ENCODE data around the gene DEXI.

Gene DEXI

DNA sequence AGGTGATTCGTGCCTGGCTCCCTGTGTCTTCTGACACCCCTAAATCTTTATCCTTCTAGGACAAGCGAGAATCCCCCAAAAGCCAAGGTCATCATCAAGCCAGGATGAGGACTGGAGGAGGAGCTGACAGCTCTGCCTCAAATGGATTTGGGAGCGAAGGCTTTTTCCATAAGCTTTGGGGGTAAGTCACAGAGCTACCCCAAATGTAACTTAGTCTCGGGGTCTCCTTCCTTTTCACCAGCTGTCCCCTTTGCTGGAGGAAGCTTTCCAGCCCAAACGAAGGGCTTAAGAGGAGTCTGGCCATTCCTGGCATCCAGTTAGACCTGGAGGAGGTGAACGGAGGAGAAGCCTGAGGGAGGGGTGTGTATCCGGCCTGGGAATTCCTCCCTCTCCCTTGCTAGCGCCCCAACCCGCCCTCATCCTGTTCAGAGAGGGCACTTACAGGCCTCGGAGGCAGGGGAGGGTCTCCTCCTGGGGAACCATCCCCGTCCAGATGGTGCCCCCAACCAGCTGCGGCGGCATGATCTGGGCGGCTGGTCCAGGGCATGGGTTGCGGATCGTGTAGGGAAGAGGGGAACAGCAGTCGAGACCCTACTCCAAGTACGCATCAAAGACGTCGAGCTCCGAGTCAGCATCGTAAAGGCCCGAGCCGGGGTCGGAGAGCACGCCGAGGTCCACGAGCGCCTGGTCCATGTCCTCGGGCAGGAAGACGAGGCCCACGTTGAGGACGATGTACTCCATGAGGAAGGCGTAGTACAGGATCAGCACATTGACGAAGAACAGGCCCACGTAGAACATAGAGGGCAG, 938 bp downstream of the DEXI start:
- ChIA-PET POLR2A (interaction anchor here (1.1 kb wide), 1 partner anchor 198 kb away, joined by 4 read pairs; the partner anchor contains the start of gene NUBP1), CTCF (interaction anchor here (1.6 kb wide), 1 partner anchor 22 kb away, joined by 5 read pairs; no protein-coding TSS in a partner anchor)
- no peak for TF ChIP-seq CTBP1 (IDR thresholded peaks at IDR 0.05; ENCODE audit: borderline replicate concordance)
- TF ChIP-seq HDGF (IDR thresholded peaks at IDR 0.05; ENCODE audit: borderline replicate concordance), result no peak
- TF ChIP-seq SUZ12 (IDR thresholded peaks at IDR 0.05), result no peak
- TF ChIP-seq LEF1 (IDR thresholded peaks at IDR 0.05; ENCODE audit: borderline replicate concordance), result no peak
- no peak for TF ChIP-seq BHLHE40 (IDR thresholded peaks at IDR 0.05; ENCODE audit: borderline replicate concordance)
- TF ChIP-seq, protein P1, sequence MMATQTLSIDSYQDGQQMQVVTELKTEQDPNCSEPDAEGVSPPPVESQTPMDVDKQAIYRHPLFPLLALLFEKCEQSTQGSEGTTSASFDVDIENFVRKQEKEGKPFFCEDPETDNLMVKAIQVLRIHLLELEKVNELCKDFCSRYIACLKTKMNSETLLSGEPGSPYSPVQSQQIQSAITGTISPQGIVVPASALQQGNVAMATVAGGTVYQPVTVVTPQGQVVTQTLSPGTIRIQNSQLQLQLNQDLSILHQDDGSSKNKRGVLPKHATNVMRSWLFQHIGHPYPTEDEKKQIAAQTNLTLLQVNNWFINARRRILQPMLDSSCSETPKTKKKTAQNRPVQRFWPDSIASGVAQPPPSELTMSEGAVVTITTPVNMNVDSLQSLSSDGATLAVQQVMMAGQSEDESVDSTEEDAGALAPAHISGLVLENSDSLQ (IDR thresholded peaks at IDR 0.05), result no peak
- no peak for TF ChIP-seq ELF4 (IDR thresholded peaks at IDR 0.05)
- peak; percentile 49 for TF ChIP-seq L3MBTL2 (conservative IDR thresholded peaks at IDR 0.05)
- DNase-seq (ENCODE audit: extremely low spot score), result no peak

DNA sequence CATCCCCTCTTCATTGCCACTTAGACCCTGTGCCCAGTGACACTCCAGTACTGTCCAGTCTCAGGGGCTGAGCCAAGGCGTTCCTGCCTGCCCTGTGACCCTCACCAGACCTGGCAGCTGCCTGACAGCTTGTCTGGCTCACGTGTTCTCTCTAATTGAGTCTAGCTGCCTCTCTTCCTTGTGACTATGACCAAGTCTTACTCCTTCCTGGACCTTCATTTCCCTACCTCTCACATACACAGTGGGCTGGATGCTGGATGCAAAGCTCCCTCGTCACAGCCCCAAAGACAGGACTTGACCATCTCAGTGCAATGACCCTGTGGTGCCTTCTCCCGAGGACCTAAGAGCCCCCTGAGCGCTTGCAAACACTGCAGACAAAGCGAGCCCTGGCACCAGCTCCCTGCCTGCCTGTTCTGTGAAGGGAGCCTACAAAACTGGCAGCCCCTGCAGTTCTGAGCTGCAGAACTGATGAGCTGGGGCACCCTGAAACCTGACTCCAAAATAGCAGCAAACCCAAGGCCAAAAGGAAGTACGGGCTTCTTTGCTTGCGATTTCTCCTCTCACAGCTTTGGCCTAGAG, 1.7 kb downstream of the DEXI start:
- CTCF ChIA-PET, result interaction anchor here (1.6 kb wide), 1 partner anchor 22 kb away, joined by 5 read pairs; no protein-coding TSS in a partner anchor
- POLR2A ChIA-PET, result interaction anchor here (1.1 kb wide), 1 partner anchor 197 kb away, joined by 4 read pairs; the partner anchor contains the start of gene NUBP1
- TF ChIP-seq SP1 (IDR thresholded peaks at IDR 0.05) (no peak), L3MBTL2 (conservative IDR thresholded peaks at IDR 0.05) (no peak), LEF1 (IDR thresholded peaks at IDR 0.05; ENCODE audit: borderline replicate concordance) (no peak), BHLHE40 (IDR thresholded peaks at IDR 0.05; ENCODE audit: borderline replicate concordance) (no peak)
- no peak for DNase-seq (ENCODE audit: extremely low spot score)

DNA sequence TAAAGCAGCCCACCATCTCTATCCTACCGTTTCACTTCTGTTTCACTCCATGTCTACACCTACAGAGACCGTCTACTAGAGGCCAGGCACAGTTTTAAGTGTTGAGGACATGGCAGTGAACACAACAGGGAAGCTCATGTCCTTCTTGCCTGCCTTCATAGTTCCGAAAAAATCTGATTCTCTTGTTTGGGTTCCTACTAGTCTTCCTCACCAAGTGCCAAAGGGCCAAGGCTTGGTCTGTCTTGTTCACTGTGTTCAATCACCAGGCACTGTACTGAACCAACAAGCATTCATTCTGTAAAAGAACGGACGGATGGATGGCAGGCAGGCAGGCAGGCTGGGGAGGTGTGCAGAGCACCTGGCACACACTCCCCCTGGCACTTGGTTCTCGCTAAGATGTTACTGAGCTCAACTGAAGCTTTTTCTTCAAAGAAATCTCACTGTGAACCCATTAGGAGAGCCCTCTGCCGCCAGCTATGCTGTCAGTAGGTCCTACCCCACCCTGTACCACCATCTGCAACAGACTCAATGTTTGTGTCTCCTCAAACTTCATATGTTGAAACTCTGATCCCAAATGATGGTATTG, 2.5 kb downstream of the DEXI start:
- DNase-seq (ENCODE audit: extremely low spot score), result no peak
- ChIA-PET CTCF (interaction anchor here (1.6 kb wide), 1 partner anchor 21 kb away, joined by 5 read pairs; no protein-coding TSS in a partner anchor), POLR2A (no interaction called here)
- no peak for TF ChIP-seq SP1 (IDR thresholded peaks at IDR 0.05)
- no peak for TF ChIP-seq L3MBTL2 (conservative IDR thresholded peaks at IDR 0.05)
- no peak for TF ChIP-seq FOXA1 (IDR thresholded peaks at IDR 0.05)
- no peak for TF ChIP-seq SUZ12 (IDR thresholded peaks at IDR 0.05)
- TF ChIP-seq ARNT (IDR thresholded peaks at IDR 0.05), result no peak
- TF ChIP-seq TARDBP (IDR thresholded peaks at IDR 0.05), result no peak
- no peak for TF ChIP-seq FOXK2 (IDR thresholded peaks at IDR 0.05)
- TF ChIP-seq CTBP1 (IDR thresholded peaks at IDR 0.05; ENCODE audit: borderline replicate concordance), result no peak
- TF ChIP-seq BHLHE40 (IDR thresholded peaks at IDR 0.05; ENCODE audit: borderline replicate concordance), result no peak
- no peak for TF ChIP-seq HDGF (IDR thresholded peaks at IDR 0.05; ENCODE audit: borderline replicate concordance)
- TF ChIP-seq LEF1 (IDR thresholded peaks at IDR 0.05; ENCODE audit: borderline replicate concordance), result no peak
- no peak for TF ChIP-seq ZNF384 (IDR thresholded peaks at IDR 0.05)
- no peak for TF ChIP-seq NFRKB (IDR thresholded peaks at IDR 0.05)

DNA sequence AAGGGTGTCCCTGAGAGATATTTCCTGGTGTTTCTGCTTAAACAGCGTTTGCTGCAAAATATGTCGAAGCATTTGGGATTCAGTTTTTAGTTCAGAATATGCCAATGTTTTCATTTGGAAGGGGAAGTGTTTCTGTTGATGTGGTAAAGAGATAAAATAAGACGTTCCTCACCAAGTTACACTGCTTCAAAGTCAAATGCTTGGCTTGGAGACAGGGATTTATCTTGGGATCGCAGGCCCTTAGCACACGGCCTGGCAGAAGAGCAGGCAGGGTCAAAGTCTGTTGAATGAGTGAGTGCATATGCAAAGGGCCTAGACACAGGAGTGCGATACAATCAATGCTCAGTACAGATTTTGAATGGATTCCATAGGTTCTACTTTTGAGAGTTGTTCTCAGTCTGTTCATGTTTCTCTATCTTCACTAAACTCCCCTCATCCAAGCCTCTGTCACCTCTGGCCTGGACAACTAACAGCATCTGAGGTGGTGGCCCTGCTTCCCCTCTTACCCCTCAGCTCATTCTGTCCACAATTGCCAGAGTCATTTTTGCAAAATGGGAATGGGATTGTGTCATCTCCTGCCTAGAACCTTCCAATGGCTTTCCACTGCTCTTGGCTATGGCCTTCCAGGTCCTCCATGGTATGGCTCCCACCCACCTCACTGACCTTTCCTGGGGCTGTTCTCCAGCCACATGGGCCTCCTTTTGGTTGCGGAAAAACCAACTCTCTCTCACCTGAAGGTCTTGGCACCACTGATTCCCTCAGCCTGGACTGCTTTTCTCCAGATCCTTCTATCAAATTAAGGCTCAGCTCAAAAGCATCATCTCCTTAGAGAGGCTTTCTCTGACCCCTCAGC, 3.2 kb downstream of the DEXI start:
- TF ChIP-seq FOXA1 (IDR thresholded peaks at IDR 0.05) (no peak), SUZ12 (IDR thresholded peaks at IDR 0.05) (no peak), FOXM1 (IDR thresholded peaks at IDR 0.05; ENCODE audit: borderline replicate concordance) (no peak), NFRKB (IDR thresholded peaks at IDR 0.05) (no peak), TARDBP (IDR thresholded peaks at IDR 0.05) (no peak), CTBP1 (IDR thresholded peaks at IDR 0.05; ENCODE audit: borderline replicate concordance) (no peak), ZNF384 (IDR thresholded peaks at IDR 0.05) (no peak)
- TF ChIP-seq, protein P1 (IDR thresholded peaks at IDR 0.05), result no peak
- no peak for DNase-seq (ENCODE audit: extremely low spot score)
- ChIA-PET POLR2A (no interaction called here), CTCF (no interaction called here)

DNA sequence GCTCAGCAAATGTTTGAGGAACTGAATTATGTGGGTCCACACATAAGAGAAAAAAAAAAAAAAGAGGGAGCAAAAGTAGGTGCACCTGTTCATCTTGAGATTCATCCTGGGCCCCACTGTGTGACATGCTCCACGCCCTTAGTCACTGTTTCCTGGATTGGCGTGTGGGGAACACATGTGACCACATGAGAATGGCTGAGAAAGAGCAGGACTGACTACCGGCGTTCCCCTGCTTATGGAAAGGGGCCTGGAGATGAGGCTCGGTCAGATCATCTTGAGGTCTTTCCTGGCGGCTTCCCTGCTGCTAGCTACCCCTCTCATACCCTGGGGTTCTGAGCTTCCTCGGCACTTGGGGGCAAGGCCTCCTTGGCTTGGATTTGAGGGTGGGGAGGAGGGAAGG, 3.9 kb downstream of the DEXI start:
- no peak for TF ChIP-seq FOXA1 (IDR thresholded peaks at IDR 0.05)
- TF ChIP-seq ARNT (IDR thresholded peaks at IDR 0.05), result no peak
- TF ChIP-seq HDGF (IDR thresholded peaks at IDR 0.05; ENCODE audit: borderline replicate concordance), result no peak
- TF ChIP-seq FOXM1 (IDR thresholded peaks at IDR 0.05; ENCODE audit: borderline replicate concordance), result no peak
- no peak for TF ChIP-seq NFRKB (IDR thresholded peaks at IDR 0.05)
- TF ChIP-seq CTBP1 (IDR thresholded peaks at IDR 0.05; ENCODE audit: borderline replicate concordance), result no peak
- no peak for TF ChIP-seq SP1 (IDR thresholded peaks at IDR 0.05)
- TF ChIP-seq SUZ12 (IDR thresholded peaks at IDR 0.05), result no peak
- no peak for TF ChIP-seq TARDBP (IDR thresholded peaks at IDR 0.05)
- TF ChIP-seq LEF1 (IDR thresholded peaks at IDR 0.05; ENCODE audit: borderline replicate concordance), result no peak
- TF ChIP-seq ELF4 (IDR thresholded peaks at IDR 0.05), result no peak
- no peak for TF ChIP-seq L3MBTL2 (conservative IDR thresholded peaks at IDR 0.05)
- POLR2A ChIA-PET, result no interaction called here
- DNase-seq (ENCODE audit: extremely low spot score), result no peak
- CTCF ChIA-PET, result no interaction called here
